Measurements from ENCODE around the gene TMEM63A.

The TMEM63A gene

DNA sequence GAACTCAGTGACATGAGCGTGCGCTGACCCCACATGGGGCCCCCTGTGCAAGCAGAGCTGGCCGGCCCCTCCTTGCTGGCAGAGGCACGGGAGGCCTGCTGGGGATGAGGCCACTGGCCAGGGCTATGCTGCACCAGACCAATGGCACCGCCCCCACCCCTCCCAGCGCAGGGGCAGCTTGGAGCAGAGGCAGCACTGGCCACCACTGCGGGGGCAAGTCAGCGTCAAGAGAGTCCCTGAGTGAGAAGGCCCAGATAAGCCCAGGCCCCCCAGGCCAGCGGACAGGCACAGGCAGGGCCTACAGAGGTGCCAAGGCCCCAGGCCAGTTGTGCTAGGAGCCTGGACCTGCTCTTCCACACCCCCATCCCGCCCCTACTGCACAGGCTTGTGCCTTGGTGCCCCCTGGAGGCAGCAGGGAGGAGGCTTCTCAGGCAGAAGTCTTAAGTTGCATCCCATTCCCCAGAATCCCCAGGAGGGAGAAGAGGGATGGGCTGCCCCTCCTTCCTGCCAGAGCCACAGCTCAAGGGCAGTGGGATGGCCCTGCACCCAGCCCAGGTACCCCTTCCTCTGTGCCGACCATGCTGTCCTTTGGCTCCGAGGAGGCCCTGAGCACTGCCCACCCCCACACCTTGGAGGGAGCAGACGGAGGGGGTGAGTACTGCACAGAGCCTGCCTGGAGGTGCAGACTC is 36.5 kb downstream of the TMEM63A start:
- TF ChIP-seq EZH2phosphoT487 (IDR thresholded peaks at IDR 0.05; ENCODE audit: low read length) = no peak
- TF ChIP-seq, protein P1, sequence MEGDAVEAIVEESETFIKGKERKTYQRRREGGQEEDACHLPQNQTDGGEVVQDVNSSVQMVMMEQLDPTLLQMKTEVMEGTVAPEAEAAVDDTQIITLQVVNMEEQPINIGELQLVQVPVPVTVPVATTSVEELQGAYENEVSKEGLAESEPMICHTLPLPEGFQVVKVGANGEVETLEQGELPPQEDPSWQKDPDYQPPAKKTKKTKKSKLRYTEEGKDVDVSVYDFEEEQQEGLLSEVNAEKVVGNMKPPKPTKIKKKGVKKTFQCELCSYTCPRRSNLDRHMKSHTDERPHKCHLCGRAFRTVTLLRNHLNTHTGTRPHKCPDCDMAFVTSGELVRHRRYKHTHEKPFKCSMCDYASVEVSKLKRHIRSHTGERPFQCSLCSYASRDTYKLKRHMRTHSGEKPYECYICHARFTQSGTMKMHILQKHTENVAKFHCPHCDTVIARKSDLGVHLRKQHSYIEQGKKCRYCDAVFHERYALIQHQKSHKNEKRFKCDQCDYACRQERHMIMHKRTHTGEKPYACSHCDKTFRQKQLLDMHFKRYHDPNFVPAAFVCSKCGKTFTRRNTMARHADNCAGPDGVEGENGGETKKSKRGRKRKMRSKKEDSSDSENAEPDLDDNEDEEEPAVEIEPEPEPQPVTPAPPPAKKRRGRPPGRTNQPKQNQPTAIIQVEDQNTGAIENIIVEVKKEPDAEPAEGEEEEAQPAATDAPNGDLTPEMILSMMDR (IDR thresholded peaks at IDR 0.05; ENCODE audit: low read length) = peak; percentile 46
- no peak for TF ChIP-seq EZH2 (optimal IDR thresholded peaks at IDR 0.05; ENCODE audit: low read depth, low read length)
- H3K9me3 ChIP-seq (replicated peaks; ENCODE audit: insufficient read depth, low read length) = no peaks in the 10 kb centered on the region
- H3K79me2 ChIP-seq (ENCODE audit: low read length) = peaks cover 10% of the 10 kb centered on the region
- peaks cover 13% of the 10 kb centered on the region for H3K36me3 ChIP-seq (replicated peaks; ENCODE audit: insufficient read depth, low read length)
- H3F3A ChIP-seq (ENCODE audit: insufficient read depth, low read length) = peaks cover 38% of the 10 kb centered on the region
- H3K9me2 ChIP-seq (replicated peaks; ENCODE audit: insufficient read depth, low read length) = no peaks in the 10 kb centered on the region
- H3K4me1 ChIP-seq (ENCODE audit: low read length) = peaks cover 39% of the 10 kb centered on the region
- H3K27ac ChIP-seq (ENCODE audit: low read length) = no peak overlapping the region
- H3K4me2 ChIP-seq (ENCODE audit: low read depth, low read length) = no peak overlapping the region
- no peak overlapping the region for H2AFZ ChIP-seq (ENCODE audit: low read length)
- no peak overlapping the region for H3K4me3 ChIP-seq (ENCODE audit: low read length)
- DNase-seq = no peak
- no peak overlapping the region for H3K9ac ChIP-seq (ENCODE audit: low read length)
- no peaks in the 10 kb centered on the region for H4K20me1 ChIP-seq (ENCODE audit: insufficient read depth, low read length)
- no peaks in the 10 kb centered on the region for H3K27me3 ChIP-seq (replicated peaks; ENCODE audit: insufficient read depth, low read length)

DNA sequence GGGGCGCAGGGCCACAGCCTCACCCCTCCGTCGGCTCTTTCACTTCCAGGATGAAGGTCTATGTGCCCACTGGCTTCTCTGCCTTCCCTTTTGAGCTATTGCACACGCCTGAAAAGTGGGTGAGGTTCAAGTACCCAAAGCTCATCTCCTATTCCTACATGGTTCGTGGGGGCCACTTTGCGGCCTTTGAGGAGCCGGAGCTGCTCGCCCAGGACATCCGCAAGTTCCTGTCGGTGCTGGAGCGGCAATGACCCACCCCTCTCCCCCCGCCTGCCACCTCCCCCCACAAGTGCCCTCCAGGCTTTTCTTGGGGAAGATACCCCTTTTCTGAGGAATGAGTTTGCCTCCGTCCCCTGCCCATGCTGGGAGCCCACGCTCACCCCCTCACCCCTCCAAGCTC is 37.1 kb downstream of the TMEM63A start:
- H4K20me1 ChIP-seq (ENCODE audit: insufficient read depth, low read length) = no peaks in the 10 kb centered on the region
- no peaks in the 10 kb centered on the region for H3K9me3 ChIP-seq (replicated peaks; ENCODE audit: insufficient read depth, low read length)
- peaks cover 10% of the 10 kb centered on the region for H3K79me2 ChIP-seq (ENCODE audit: low read length)
- no peaks in the 10 kb centered on the region for H3K27me3 ChIP-seq (replicated peaks; ENCODE audit: insufficient read depth, low read length)
- H3K9me2 ChIP-seq (replicated peaks; ENCODE audit: insufficient read depth, low read length) = no peaks in the 10 kb centered on the region
- no peak for TF ChIP-seq EZH2 (optimal IDR thresholded peaks at IDR 0.05; ENCODE audit: low read depth, low read length)
- no peak for TF ChIP-seq EZH2phosphoT487 (IDR thresholded peaks at IDR 0.05; ENCODE audit: low read length)
- TF ChIP-seq, protein P1 (IDR thresholded peaks at IDR 0.05; ENCODE audit: low read length) = no peak
- no peak overlapping the region for H3K9ac ChIP-seq (ENCODE audit: low read length)
- no peak overlapping the region for H2AFZ ChIP-seq (ENCODE audit: low read length)
- H3F3A ChIP-seq (ENCODE audit: insufficient read depth, low read length) = peaks cover 35% of the 10 kb centered on the region
- H3K4me1 ChIP-seq (ENCODE audit: low read length) = peaks cover 35% of the 10 kb centered on the region
- no peak overlapping the region for H3K4me3 ChIP-seq (ENCODE audit: low read length)
- no peak for DNase-seq
- no peak overlapping the region for H3K4me2 ChIP-seq (ENCODE audit: low read depth, low read length)
- H3K27ac ChIP-seq (ENCODE audit: low read length) = no peak overlapping the region
- H3K36me3 ChIP-seq (replicated peaks; ENCODE audit: insufficient read depth, low read length) = peaks cover 13% of the 10 kb centered on the region

DNA sequence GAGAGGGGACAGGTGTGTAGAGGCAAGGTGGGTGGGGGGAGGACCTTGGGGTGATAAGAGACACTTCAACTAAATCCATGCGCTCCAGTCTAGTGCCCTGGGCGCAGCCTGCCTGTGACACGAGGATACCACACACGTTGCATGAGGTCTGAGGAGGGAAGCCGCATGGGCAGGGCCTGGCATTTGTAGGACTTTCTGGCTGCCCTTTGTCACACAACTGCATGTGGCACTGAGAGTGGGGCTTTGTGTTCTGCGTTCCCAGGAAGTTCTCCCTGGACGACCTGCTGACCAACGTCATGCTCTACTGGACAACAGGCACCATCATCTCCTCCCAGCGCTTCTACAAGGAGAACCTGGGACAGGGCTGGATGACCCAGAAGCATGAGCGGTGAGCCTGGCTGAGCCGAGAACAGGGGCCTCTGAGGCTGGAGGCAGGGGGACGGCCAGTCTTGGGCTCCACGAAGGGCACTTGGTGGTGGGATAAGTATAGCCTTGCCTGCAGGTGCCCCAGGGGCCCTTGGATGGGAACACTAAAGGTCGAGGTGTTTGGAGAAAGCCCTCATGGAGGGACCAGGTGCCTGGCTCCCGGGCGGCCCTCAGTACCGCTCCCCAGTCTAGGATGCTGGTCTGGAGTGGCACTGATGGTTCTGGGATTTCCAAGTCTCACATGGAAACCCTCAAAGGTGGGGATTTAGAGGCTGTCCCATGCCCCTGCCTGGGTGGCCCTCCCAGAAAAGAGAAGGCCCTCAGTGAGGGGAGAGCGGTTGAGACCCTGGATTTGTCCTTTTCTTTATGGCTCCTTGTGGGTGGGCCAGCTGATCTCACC is 37.7 kb downstream of the TMEM63A start:
- DNase-seq = no peak
- Histone ChIP-seq H3K4me3 (ENCODE audit: low read length) (no peak overlapping the region), H3K36me3 (replicated peaks; ENCODE audit: insufficient read depth, low read length) (peaks cover 10% of the 10 kb centered on the region), H3K27me3 (replicated peaks; ENCODE audit: insufficient read depth, low read length) (no peaks in the 10 kb centered on the region), H3K9me2 (replicated peaks; ENCODE audit: insufficient read depth, low read length) (no peaks in the 10 kb centered on the region), H3K4me1 (ENCODE audit: low read length) (peaks cover 29% of the 10 kb centered on the region), H3K79me2 (ENCODE audit: low read length) (peaks cover 6% of the 10 kb centered on the region), H3F3A (ENCODE audit: insufficient read depth, low read length) (peaks cover 30% of the 10 kb centered on the region), H3K9me3 (replicated peaks; ENCODE audit: insufficient read depth, low read length) (no peaks in the 10 kb centered on the region), H2AFZ (ENCODE audit: low read length) (no peak overlapping the region), H4K20me1 (ENCODE audit: insufficient read depth, low read length) (no peaks in the 10 kb centered on the region), H3K9ac (ENCODE audit: low read length) (no peak overlapping the region), H3K4me2 (ENCODE audit: low read depth, low read length) (no peak overlapping the region), H3K27ac (ENCODE audit: low read length) (no peak overlapping the region)
- TF ChIP-seq EZH2 (optimal IDR thresholded peaks at IDR 0.05; ENCODE audit: low read depth, low read length) = no peak
- TF ChIP-seq, protein P1 (IDR thresholded peaks at IDR 0.05; ENCODE audit: low read length) = no peak
- TF ChIP-seq EZH2phosphoT487 (IDR thresholded peaks at IDR 0.05; ENCODE audit: low read length) = no peak

Data from MM.1S (cell line).